Globus pallidus (tissue), 1 donor: ENCODE data around the gene GJB4.

Source experiments
- DNase-seq: peaks from one replicate; pipeline ENCODE4 v3.0.0-alpha.2; 2015; ENCODE audit warnings: low spot score

The GJB4 gene

DNA sequence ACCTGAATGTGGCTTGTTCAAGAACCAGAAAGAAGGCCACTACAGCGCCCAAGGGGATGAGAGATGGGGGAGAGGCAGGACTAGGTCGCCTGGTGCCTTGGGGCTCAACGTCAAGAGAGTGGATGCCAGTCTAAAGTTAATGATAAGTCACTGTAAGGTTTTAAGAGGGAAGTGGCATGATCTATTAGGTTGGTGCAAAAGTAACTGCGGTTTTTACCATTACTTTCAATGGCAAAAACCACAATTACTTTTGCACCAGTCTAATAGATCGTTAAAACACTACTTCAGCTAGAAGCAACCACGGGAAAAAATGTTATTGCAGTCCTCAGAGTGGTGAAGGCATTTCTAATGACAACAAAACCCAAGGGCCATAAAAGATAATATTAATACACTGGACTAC lies 18.8 kb downstream of the GJB4 start:
- DNase-seq, result no peak

- no peak for DNase-seq
Measured at GRCh38 chr1:34779005-34779404, 19.5 kb downstream of the GJB4 start.

GRCh38 chr1:34779526-34779925 lies 20.0 kb downstream of the GJB4 start:
- DNase-seq, result no peak

DNA sequence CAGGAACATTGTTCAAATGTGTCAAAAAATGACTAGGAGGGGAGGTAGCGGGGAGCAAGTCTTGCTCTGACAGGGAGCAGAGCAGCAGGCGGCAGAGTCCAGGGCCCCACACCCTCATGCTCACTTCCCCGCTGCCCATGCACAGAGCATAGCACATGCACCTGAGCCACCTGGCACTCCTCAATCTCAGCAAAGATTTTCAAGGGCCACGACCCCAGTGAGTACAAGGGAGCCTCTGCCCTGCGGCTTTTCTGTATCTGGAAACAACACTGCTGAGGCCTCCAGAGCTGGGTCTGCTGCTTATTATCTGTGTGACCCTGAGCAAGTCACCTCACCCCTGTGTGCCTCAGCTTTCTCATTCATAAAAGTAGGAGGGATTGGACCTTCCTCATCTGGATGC lies 20.4 kb downstream of the GJB4 start:
- DNase-seq, result no peak

- DNase-seq, result no peak
Measured at GRCh38 chr1:34780528-34780927, 21.0 kb downstream of the GJB4 start.

DNA sequence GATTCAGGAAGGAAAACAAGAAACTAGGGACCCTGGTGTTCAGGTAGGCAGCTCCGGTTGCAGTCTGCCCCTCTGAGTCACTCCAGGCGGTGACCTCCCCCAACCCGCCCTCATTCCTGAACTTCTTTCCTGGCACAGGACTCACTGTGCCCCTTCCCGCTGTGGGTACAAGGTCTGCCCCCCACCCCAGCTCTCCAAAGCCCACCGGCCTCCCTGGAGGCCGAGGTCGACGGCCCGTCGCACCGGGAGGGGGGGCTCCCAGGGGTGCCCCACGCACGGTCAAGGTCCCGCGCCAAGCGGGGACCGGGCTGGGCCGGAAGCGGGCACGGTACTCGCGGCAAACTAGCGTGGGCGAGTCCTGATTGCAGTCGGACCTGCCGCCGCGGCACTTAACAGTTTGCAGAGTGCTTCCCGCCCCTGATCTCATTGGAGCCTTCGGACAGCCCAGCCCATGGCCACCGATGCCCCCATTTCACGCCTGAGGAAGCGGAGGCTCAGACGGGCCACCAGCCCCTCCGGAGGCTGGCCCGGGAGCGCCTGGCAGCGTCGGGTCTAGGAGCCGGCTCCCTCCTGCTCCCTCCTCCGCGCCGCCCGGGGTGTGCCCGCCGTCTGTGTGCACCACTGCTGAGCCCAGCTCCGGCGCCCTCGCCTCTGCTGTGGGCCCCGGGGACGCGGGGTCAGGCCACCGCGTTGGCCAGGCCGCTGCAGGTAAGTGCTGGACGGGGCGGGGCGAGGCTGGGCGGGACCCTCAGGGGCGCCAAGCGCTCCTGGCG lies 21.7 kb downstream of the GJB4 start, which contains the start of gene GJB3:
Gene GJB3, plus strand, starts transcription at position 144 of the 773 bp plus-strand sequence. CDS start 3,549 bp downstream, outside the sequence.
- DNase-seq, result no peak

DNA sequence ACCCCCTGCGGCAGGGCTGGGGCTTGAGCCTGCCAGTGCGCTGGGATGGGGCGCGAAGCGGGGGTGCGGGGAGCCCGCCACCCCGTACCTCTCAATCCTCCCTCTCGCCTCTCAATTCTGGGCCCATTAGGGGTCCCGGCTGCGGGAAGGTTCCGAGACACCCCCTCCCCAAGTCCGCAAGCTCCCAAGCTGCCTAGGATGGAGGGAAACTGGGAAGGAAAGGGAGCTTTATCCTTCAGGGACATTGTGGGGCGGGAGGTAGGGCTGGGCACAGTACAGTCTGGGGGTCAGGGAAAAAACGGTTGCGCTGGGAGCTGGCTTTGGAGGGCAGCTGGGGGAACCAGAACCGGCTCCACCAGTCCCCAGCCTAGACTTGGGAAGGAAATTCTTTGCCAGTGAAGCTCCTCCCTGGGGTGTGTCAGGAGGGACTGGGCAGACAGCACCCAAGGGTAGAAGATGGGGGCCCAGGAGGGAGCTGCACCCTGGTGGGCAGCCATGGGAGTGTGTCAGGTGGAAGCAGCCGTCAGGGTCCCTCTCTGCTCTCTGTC lies 22.4 kb downstream of the GJB4 start:
- DNase-seq, result no peak

- no peak for DNase-seq
Measured at GRCh38 chr1:34784751-34785221, 25.2 kb downstream of the GJB4 start.

GRCh38 chr1:34785231-34785874 lies 25.8 kb downstream of the GJB4 start:
- no peak for DNase-seq

DNA sequence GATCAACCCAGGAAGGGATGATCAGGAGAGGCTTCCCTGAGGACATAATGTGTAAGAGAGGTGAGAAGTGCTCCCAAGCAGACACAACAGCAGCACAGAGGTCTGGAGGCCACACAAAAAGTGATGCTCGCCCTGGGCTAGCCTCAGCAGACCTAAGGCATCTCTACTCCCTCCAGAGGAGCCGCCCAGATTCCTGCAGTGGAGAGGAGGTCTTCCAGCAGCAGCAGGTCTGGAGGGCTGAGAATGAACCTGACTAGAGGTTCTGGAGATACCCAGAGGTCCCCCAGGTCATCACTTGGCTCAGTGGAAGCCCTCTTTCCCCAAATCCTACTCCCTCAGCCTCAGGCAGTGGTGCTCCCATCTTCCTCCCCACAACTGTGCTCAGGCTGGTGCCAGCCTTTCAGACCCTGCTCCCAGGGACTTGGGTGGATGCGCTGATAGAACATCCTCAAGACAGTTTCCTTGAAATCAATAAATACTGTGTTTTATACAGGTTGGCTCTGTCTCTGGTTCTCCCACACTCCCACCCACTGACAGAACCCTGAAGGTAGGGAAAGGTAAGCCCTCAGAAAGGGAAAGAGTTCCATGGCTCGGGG lies 26.4 kb downstream of the GJB4 start:
- no peak for DNase-seq

- DNase-seq, result peak; percentile 76
Measured at GRCh38 chr1:34786521-34787325, 27.2 kb downstream of the GJB4 start.

GRCh38 chr1:34787461-34788420 lies 28.2 kb downstream of the GJB4 start:
- no peak for DNase-seq

DNA sequence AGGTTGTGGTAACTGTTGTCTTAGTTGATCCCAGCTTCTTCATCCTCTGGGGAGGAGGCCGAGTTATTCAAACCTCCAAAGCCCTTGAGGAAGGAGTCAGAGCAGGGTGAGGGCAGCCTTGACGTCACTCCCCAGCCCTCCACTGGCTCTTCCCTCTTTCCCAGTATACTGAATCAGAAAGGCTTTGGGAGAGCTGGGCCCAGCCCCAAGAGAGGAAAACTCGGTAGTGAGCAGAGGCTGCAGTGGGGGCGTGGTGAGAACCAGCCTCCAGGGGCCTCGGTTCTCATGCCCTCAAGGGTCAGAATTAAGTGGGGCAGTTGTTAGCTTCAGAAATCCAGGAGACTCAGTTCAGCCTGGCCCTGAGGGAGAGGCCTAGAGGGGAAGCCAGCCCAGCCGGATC lies 31.4 kb downstream of the GJB4 start:
- no peak for DNase-seq

- DNase-seq, result no peak
Measured at GRCh38 chr1:34792424-34792823, 32.9 kb downstream of the GJB4 start.

- DNase-seq, result no peak
Measured at GRCh38 chr1:34792868-34793727, 33.6 kb downstream of the GJB4 start, which contains the start of gene GJA4. GJA4 (plus strand) TSS chr1:34792999; CDS start chr1:34794214, 1,215 bp downstream.

GRCh38 chr1:34794001-34794789 lies 34.7 kb downstream of the GJB4 start:
- DNase-seq, result no peak

GRCh38 chr1:34794790-34795180 lies 35.2 kb downstream of the GJB4 start:
- no peak for DNase-seq

DNA sequence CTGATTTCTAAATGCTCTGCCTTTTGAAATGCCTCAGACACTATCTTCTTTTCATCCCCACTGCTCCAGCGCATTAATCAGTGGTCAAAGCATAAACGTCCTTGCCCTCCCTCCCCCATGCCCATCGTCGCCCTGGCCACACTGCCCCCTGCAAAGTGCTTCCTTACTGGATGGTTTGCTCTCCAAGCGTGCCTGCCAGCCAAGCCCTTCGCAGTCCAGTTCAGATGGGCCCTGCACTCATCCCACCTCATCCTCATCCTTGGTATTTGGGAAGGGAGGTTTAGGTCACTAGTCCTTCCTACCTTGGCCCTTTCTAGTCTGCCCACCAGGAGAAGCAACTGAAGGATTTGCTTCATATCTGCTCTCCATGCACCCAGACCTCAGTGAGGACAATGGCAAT lies 36.4 kb downstream of the GJB4 start:
- DNase-seq, result no peak

- no peak for DNase-seq
Measured at GRCh38 chr1:34796990-34797389, 37.5 kb downstream of the GJB4 start.
